ENCODE measurements around the gene KCNMB2.

DNA sequence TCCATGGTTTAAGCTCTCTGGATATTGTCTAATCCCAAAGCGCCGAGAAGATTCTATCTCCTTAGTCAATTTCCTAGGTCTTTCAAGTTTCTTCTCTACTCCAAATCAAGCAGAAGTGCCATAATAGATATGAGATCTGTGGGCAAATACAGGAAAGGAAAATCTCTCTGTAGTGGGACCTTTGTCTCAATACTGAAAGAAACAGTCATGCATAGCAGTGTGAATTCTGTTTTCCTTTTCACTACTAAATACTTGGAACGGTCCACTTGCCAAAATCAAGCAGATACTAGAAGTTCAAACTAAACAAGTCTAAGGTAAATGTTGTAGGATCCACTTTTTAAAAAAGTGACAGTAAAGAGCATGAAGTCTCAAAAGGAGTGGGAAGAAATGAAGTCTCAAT lies 298.8 kb downstream of the KCNMB2 start:
- TF ChIP-seq, protein P1, sequence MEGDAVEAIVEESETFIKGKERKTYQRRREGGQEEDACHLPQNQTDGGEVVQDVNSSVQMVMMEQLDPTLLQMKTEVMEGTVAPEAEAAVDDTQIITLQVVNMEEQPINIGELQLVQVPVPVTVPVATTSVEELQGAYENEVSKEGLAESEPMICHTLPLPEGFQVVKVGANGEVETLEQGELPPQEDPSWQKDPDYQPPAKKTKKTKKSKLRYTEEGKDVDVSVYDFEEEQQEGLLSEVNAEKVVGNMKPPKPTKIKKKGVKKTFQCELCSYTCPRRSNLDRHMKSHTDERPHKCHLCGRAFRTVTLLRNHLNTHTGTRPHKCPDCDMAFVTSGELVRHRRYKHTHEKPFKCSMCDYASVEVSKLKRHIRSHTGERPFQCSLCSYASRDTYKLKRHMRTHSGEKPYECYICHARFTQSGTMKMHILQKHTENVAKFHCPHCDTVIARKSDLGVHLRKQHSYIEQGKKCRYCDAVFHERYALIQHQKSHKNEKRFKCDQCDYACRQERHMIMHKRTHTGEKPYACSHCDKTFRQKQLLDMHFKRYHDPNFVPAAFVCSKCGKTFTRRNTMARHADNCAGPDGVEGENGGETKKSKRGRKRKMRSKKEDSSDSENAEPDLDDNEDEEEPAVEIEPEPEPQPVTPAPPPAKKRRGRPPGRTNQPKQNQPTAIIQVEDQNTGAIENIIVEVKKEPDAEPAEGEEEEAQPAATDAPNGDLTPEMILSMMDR (IDR thresholded peaks at IDR 0.05; ENCODE audit: low read depth, low read length, poor library complexity, severe bottlenecking): no peak
- no peak for TF ChIP-seq EZH2phosphoT487 (IDR thresholded peaks at IDR 0.05; ENCODE audit: borderline replicate concordance, low read length)

All from DOHH2 (cell line).